ENCODE data around the gene CHERP. TPM values are rescaled to one million over a fixed set of nuclear protein-coding genes. Genes with fewer than 3 reads are reported as not detected.

The CHERP gene
- total RNA-seq, 6 donors from 2014 or later, result 10.8 to 38.6 (median 22.0) TPM

DNA sequence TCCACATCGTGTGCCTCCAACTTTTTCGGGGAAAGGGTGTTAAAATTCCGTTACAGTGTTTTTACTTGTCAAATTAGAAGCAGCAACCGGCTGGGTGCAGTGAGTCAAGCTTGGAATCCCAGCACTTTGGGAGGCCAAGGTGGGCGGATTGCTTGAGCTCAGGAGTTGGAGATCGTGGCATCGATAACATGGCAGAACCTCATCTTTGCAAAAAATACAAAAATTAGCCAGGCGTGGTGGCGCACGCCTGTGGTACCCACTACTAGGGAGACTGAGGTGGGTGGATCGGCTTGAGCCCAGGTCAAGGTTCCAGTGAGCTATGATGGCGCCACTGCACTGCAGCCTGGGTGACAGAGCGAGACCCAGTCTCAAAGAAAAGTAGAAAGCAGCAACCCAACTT is 31.1 kb upstream of the CHERP start:
- H3K9me3 ChIP-seq, result no peaks in the 10 kb centered on the region
- peak overlapping the region; percentile 80 to 98 (median 89) for H3K4me3 ChIP-seq
- no peaks in the 10 kb centered on the region for H3K27me3 ChIP-seq
- WGBS, 2 donors, result 65 to 74% methylated on average over 12 to 13 of the region's 13 CpGs
- H3K27ac ChIP-seq, result peak overlapping the region; percentile 83 to 92 (median 89)
- H3K4me1 ChIP-seq, result peaks cover 30 to 56% (median 52%) of the 10 kb centered on the region in 4 donors
- ATAC-seq (ENCODE audit: low FRiP score in 2 of 2) (no peak), DNase-seq (no peak)
- H3K36me3 ChIP-seq, result peaks cover 18 to 41% (median 34%) of the 10 kb centered on the region in 4 donors
- TF ChIP-seq POLR2AphosphoS5 (IDR thresholded peaks at IDR 0.05), result no peak
- no peak for TF ChIP-seq POLR2A (IDR thresholded peaks at IDR 0.05)
- no peak for TF ChIP-seq CTCF (IDR thresholded peaks at IDR 0.05)
- TF ChIP-seq EP300 (IDR thresholded peaks at IDR 0.05), result no peak

GRCh38 chr19:16572332-16573211 is 30.3 kb upstream of the CHERP start, which contains the start of gene SLC35E1:
Gene SLC35E1, minus strand, starts transcription at chr19:16572415. Its CDS starts 51 bp downstream, at chr19:16572364.
- no peaks in the 10 kb centered on the region for H3K27me3 ChIP-seq
- WGBS, 2 donors, result 1% methylated on average over 23 to 42 of the region's 83 CpGs
- H3K9me3 ChIP-seq, result no peaks in the 10 kb centered on the region
- H3K27ac ChIP-seq, result peak within 1 kb of the TSS; percentile 87 to 92 (median 90)
- H3K4me1 ChIP-seq, result peaks cover 30 to 56% (median 52%) of the 10 kb centered on the region in 4 donors
- peak; percentile 94 to 96 for ATAC-seq (ENCODE audit: low FRiP score in 2 of 2)
- peak within 1 kb of the TSS; percentile 84 to 98 (median 89) for H3K4me3 ChIP-seq
- peak; percentile 97 to 99 for DNase-seq
- TF ChIP-seq CTCF (IDR thresholded peaks at IDR 0.05), result no peak
- peak; percentile 96 to 97 for TF ChIP-seq POLR2AphosphoS5 (IDR thresholded peaks at IDR 0.05)
- peak in 3 of 4 donors; percentile 44 to 86 (median 68) for TF ChIP-seq POLR2A (IDR thresholded peaks at IDR 0.05)
- TF ChIP-seq EP300 (IDR thresholded peaks at IDR 0.05), result peak in 1 of 4 donors; percentile 91
- peaks cover 16 to 38% (median 29%) of the 10 kb centered on the region in 4 donors for H3K36me3 ChIP-seq

DNA sequence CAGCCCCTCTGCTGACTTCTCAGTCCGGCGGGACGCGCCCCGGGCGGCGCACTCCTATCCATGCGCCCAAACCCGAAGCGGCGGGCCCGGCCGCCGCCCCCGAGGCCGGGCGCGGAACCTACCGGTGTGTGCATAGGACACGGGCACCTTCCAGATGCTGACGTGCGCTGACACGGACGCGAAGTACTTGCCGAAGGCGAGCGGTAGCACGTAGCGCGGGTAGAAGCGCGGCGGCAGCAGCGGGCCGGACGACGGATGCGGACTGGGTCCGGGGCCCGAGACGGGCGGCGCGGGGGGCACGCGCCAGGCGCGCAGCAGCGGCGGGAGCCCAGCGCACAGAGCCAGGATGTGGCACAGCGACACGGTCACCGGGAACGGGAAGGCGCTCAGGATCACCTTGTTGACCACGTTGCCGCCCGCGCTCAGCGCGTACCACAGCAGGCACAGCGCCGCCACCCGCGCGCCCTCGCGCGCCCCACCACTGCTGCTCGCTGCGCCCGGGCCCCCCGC is 29.6 kb upstream of the CHERP start:
- WGBS, 2 donors, result 2 to 3% methylated on average over 12 to 22 of the region's 75 CpGs
- peak overlapping the region; percentile 84 to 98 (median 89) for H3K4me3 ChIP-seq
- no peaks in the 10 kb centered on the region for H3K27me3 ChIP-seq
- peak overlapping the region; percentile 82 to 92 (median 88) for H3K27ac ChIP-seq
- ATAC-seq (ENCODE audit: low FRiP score in 2 of 2) (peak in 1 of 2 donors; percentile 10), DNase-seq (no peak)
- H3K36me3 ChIP-seq, result peaks cover 12 to 38% (median 26%) of the 10 kb centered on the region in 4 donors
- H3K9me3 ChIP-seq, result no peaks in the 10 kb centered on the region
- H3K4me1 ChIP-seq, result peaks cover 30 to 56% (median 52%) of the 10 kb centered on the region in 4 donors
- TF ChIP-seq CTCF (IDR thresholded peaks at IDR 0.05), result peak in 2 of 6 experiments; percentile 26 to 43
- TF ChIP-seq POLR2AphosphoS5 (IDR thresholded peaks at IDR 0.05), result no peak

- ATAC-seq (ENCODE audit: low FRiP score in 2 of 2), result peak in 1 of 2 donors; percentile 11
- TF ChIP-seq POLR2A (IDR thresholded peaks at IDR 0.05) (no peak), CTCF (IDR thresholded peaks at IDR 0.05) (no peak)
- no peaks in the 10 kb centered on the region for H3K9me3 ChIP-seq
- peaks cover 34 to 61% (median 52%) of the 10 kb centered on the region in 4 donors for H3K4me1 ChIP-seq
- DNase-seq, result peak in 1 of 2 donors; percentile 53
- H3K4me3 ChIP-seq, result peak overlapping the region; percentile 84 to 98 (median 89)
- peak overlapping the region; percentile 82 to 92 (median 88) for H3K27ac ChIP-seq
- 12 to 29% methylated on average over 5 to 6 of the region's 6 CpGs for WGBS, 2 donors
- H3K36me3 ChIP-seq, result peaks cover 7 to 38% (median 25%) of the 10 kb centered on the region in 4 donors
- H3K27me3 ChIP-seq, result no peaks in the 10 kb centered on the region
Measured at GRCh38 chr19:16571283-16571682, 29.0 kb upstream of the CHERP start.

All from upper lobe of left lung (tissue), 6 donors.